Panc1 (cell line): ENCODE measurements around the gene SGO2.

Source experiments
- POLR2AphosphoS5 ChIP-seq: IDR thresholded peaks from 2 replicates; pipeline ENCODE4 v1.6.1; 2012; ENCODE audit warnings: mild to moderate bottlenecking, low read depth, low read length, moderate library complexity
- TF ChIP-seq, protein P1 (sequence below): fragments of 450-650 bp; IDR thresholded peaks from 2 replicates; pipeline ENCODE4 v1.5.1; 2017; ENCODE audit warnings: mild to moderate bottlenecking
- TF ChIP-seq, protein P2 (sequence below), 2 experiments: IDR thresholded peaks; 2 replicates each; pipeline ENCODE4 v1.6.1; 2011 to 2012; ENCODE audit warnings: low read depth in 2 of 2, control low read depth in 1 of 2, low read length in 1 of 2, mild to moderate bottlenecking in 1 of 2, moderate library complexity in 1 of 2; ENCODE audit not compliant: insufficient read depth in 1 of 2

DNA sequence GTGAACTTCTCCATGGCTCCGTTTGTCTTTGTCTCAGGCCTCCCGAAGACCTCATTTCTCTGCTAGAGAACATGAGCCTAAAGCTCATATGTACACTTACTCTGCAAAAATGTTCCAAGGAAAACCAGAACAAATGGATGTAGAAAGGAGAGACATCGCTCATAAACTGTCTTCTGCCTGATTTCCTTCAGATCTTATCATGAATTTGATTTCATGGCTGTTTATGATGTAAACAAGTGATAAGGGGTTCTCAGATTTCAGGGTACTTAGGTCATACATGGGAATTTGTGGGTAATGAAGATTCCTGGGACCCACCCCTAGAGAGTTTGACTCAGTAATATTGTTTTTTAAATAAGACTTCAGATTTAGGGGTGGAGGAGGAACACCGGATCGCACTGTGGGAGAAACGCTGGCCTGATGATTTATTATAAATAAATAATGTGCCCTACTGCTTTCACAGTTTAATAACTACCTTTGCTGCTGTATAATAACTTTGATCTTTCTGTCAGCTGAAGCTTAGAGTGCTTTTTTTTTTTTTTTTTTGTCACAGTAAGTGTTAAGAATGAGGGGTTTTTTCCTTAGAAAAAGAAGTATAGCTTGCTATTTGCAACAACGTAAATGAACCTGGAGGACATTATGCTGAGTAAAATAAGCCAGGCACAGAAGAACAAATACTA is 74.7 kb downstream of the SGO2 start:
- TF ChIP-seq, protein P1, sequence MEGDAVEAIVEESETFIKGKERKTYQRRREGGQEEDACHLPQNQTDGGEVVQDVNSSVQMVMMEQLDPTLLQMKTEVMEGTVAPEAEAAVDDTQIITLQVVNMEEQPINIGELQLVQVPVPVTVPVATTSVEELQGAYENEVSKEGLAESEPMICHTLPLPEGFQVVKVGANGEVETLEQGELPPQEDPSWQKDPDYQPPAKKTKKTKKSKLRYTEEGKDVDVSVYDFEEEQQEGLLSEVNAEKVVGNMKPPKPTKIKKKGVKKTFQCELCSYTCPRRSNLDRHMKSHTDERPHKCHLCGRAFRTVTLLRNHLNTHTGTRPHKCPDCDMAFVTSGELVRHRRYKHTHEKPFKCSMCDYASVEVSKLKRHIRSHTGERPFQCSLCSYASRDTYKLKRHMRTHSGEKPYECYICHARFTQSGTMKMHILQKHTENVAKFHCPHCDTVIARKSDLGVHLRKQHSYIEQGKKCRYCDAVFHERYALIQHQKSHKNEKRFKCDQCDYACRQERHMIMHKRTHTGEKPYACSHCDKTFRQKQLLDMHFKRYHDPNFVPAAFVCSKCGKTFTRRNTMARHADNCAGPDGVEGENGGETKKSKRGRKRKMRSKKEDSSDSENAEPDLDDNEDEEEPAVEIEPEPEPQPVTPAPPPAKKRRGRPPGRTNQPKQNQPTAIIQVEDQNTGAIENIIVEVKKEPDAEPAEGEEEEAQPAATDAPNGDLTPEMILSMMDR = no peak
- TF ChIP-seq POLR2AphosphoS5 = no peak
- TF ChIP-seq, protein P2, sequence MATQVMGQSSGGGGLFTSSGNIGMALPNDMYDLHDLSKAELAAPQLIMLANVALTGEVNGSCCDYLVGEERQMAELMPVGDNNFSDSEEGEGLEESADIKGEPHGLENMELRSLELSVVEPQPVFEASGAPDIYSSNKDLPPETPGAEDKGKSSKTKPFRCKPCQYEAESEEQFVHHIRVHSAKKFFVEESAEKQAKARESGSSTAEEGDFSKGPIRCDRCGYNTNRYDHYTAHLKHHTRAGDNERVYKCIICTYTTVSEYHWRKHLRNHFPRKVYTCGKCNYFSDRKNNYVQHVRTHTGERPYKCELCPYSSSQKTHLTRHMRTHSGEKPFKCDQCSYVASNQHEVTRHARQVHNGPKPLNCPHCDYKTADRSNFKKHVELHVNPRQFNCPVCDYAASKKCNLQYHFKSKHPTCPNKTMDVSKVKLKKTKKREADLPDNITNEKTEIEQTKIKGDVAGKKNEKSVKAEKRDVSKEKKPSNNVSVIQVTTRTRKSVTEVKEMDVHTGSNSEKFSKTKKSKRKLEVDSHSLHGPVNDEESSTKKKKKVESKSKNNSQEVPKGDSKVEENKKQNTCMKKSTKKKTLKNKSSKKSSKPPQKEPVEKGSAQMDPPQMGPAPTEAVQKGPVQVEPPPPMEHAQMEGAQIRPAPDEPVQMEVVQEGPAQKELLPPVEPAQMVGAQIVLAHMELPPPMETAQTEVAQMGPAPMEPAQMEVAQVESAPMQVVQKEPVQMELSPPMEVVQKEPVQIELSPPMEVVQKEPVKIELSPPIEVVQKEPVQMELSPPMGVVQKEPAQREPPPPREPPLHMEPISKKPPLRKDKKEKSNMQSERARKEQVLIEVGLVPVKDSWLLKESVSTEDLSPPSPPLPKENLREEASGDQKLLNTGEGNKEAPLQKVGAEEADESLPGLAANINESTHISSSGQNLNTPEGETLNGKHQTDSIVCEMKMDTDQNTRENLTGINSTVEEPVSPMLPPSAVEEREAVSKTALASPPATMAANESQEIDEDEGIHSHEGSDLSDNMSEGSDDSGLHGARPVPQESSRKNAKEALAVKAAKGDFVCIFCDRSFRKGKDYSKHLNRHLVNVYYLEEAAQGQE (IDR thresholded peaks at IDR 0.05; ENCODE audit: insufficient read depth in 1 of 2, low read depth in 2 of 2, low read length in 1 of 2) = no peak
